H1 (cell line): ENCODE measurements around the gene KIAA0513. TPM values are rescaled to one million over a fixed set of nuclear protein-coding genes. Genes with fewer than 3 reads are reported as not detected.

ENCODE experiments used
- CTCF ChIA-PET: fragments of 300-600 bp; sonication (Branson Sonifier 250); formaldehyde crosslinking; loops from one replicate; lab custom pipeline; 2021; ENCODE audit not compliant: partially characterized antibody; lab: Charles Lee
- POLR2A ChIA-PET: fragments of 300-600 bp; sonication (Branson Sonifier 250); formaldehyde crosslinking; loops from one replicate; lab custom pipeline; 2021; ENCODE audit warnings: inconsistent platforms; ENCODE audit not compliant: partially characterized antibody; lab: Charles Lee
- DNase-seq, 2 experiments: peaks; one replicate each; pipeline versions ENCODE4 v3.0.0 to v3.0.0-alpha.2; 2010 to 2022; ENCODE audit warnings: low spot score in 2 of 2, low read depth in 1 of 2, mixed read lengths in 1 of 2
- FAIRE-seq: peaks from 2 replicates; lab custom pipeline; 2011; peaks lifted over from hg19 to GRCh38; lab: Jason Lieb, UNC
- H2AFZ ChIP-seq: 2 replicates; pipeline ENCODE4 v1.8.1; 2012; ENCODE audit warnings: low read length, inconsistent platforms
- H2AK5ac ChIP-seq: 2 replicates; pipeline ENCODE4 v1.6.1; 2013; ENCODE audit warnings: low read depth, low read length
- H2BK120ac ChIP-seq: replicated peaks from 2 replicates; pipeline ENCODE3; 2013; ENCODE audit warnings: low read depth, low read length, inconsistent platforms
- H2BK12ac ChIP-seq: 2 replicates; pipeline ENCODE4 v1.6.1; 2013; ENCODE audit warnings: low read depth, low read length
- H2BK15ac ChIP-seq: 2 replicates; pipeline ENCODE4 v1.6.1; 2013; ENCODE audit warnings: low read length
- H2BK20ac ChIP-seq: 2 replicates; pipeline ENCODE4 v1.6.1; 2013; ENCODE audit warnings: low read length
- H2BK5ac ChIP-seq: 2 replicates; pipeline ENCODE4 v1.6.1; 2013; ENCODE audit warnings: low read depth, low read length
- H3K14ac ChIP-seq: 2 replicates; pipeline ENCODE4 v1.6.1; 2013; ENCODE audit warnings: inconsistent platforms; ENCODE audit not compliant: insufficient read length
- H3K18ac ChIP-seq: 2 replicates; pipeline ENCODE4 v1.6.1; 2013; ENCODE audit warnings: low read length; ENCODE audit errors: extremely low read depth
- H3K23ac ChIP-seq: 2 replicates; pipeline ENCODE4 v1.6.1; 2013; ENCODE audit warnings: inconsistent platforms; ENCODE audit not compliant: insufficient read length
- H3K23me2 ChIP-seq: 2 replicates; pipeline ENCODE4 v1.6.1; 2013; ENCODE audit warnings: low read depth, low read length
- H3K27ac ChIP-seq: 2 replicates; pipeline ENCODE4 v1.6.1; 2011; ENCODE audit warnings: low read depth, low read length, inconsistent platforms
- H3K27me3 ChIP-seq, 4 experiments: replicated peaks in 1 of 4; 1 replicate in 1 of 4; 2 replicates in 3 of 4; pipeline versions ENCODE4 v1.6.1 to v1.8.1; 2011 to 2013; ENCODE audit warnings: low read length in 3 of 4, mild to moderate bottlenecking in 3 of 4, inconsistent platforms in 2 of 4, mixed read lengths in 2 of 4, moderate library complexity in 1 of 4; ENCODE audit not compliant: control insufficient read depth in 3 of 4, insufficient read depth in 3 of 4; ENCODE audit errors: extremely low read depth in 1 of 4
- H3K36me3 ChIP-seq, 4 experiments: 2 replicates each; pipeline versions ENCODE4 v1.6.1 to v1.8.1; 2011 to 2013; ENCODE audit warnings: mild to moderate bottlenecking in 4 of 4, low read length in 3 of 4, moderate library complexity in 2 of 4, control low read depth in 1 of 4, inconsistent platforms in 1 of 4; ENCODE audit not compliant: insufficient read depth in 4 of 4, control insufficient read depth in 2 of 4
- H3K4ac ChIP-seq: replicated peaks from 2 replicates; pipeline ENCODE3; 2013; ENCODE audit warnings: low read length, low read depth, mixed read lengths, inconsistent platforms; ENCODE audit not compliant: insufficient read length
- H3K4me1 ChIP-seq, 4 experiments: replicated peaks in 1 of 4; 1 replicate in 1 of 4; 2 replicates in 3 of 4; pipeline versions ENCODE4 v1.6.1 to v1.8.1; 2011 to 2013; ENCODE audit warnings: low read length in 3 of 4, inconsistent platforms in 2 of 4, mixed read lengths in 1 of 4; ENCODE audit not compliant: insufficient read depth in 4 of 4, control insufficient read depth in 3 of 4
- H3K4me2 ChIP-seq, 2 experiments: 2 replicates each; pipeline versions ENCODE4 v1.6.1 to v1.8.1; 2011 to 2013; ENCODE audit warnings: low read depth in 2 of 2, low read length in 2 of 2, control low read depth in 1 of 2, inconsistent platforms in 1 of 2, mild to moderate bottlenecking in 1 of 2; ENCODE audit not compliant: insufficient read depth in 1 of 2
- H3K4me3 ChIP-seq, 4 experiments: fragments of 200-600, 300-600 bp in 1 of 4; sonication (generic), shearing (Covaris generic), sonication (Bioruptor Twin) in 1 of 4; 2 replicates each; pipeline versions ENCODE4 v1.5.1 to v1.8.1; 2011 to 2016; ENCODE audit warnings: low read length in 4 of 4, low read depth in 3 of 4, control low read depth in 2 of 4, inconsistent platforms in 2 of 4, mild to moderate bottlenecking in 2 of 4, mixed read lengths in 1 of 4, moderate library complexity in 1 of 4; ENCODE audit not compliant: insufficient read depth in 2 of 4; ENCODE audit errors: extremely low read depth in 1 of 4
- H3K56ac ChIP-seq: replicated peaks from 2 replicates; pipeline ENCODE3; 2013; ENCODE audit warnings: low read depth, mild to moderate bottlenecking, mixed read lengths, low read length, inconsistent platforms; ENCODE audit not compliant: insufficient read length
- H3K79me1 ChIP-seq: 2 replicates; pipeline ENCODE4 v1.6.1; 2013; ENCODE audit warnings: low read depth, low read length, control low read depth
- H3K79me2 ChIP-seq, 2 experiments: 2 replicates each; pipeline versions ENCODE4 v1.6.1 to v1.8.1; 2012 to 2013; ENCODE audit warnings: low read length in 2 of 2, mild to moderate bottlenecking in 2 of 2, inconsistent platforms in 1 of 2; ENCODE audit not compliant: insufficient read depth in 2 of 2, control insufficient read depth in 1 of 2
- H3K9ac ChIP-seq, 4 experiments: replicated peaks in 1 of 4; 1 replicate in 1 of 4; 2 replicates in 3 of 4; pipeline versions ENCODE4 v1.6.1 to v1.8.1; 2011 to 2013; ENCODE audit warnings: low read depth in 3 of 4, low read length in 3 of 4, control low read depth in 2 of 4, mild to moderate bottlenecking in 2 of 4, moderate library complexity in 2 of 4, inconsistent platforms in 1 of 4; ENCODE audit errors: extremely low read depth in 1 of 4
- H3K9me3 ChIP-seq, 2 experiments: 2 replicates each; pipeline versions ENCODE4 v1.6.1 to v1.8.1; 2012 to 2013; ENCODE audit warnings: mild to moderate bottlenecking in 2 of 2, moderate library complexity in 2 of 2, control low read depth in 1 of 2, inconsistent platforms in 1 of 2, low read depth in 1 of 2, low read length in 1 of 2, mixed read lengths in 1 of 2; ENCODE audit not compliant: insufficient read depth in 2 of 2
- H4K20me1 ChIP-seq, 2 experiments: replicated peaks in 1 of 2; 2 replicates each; pipeline versions ENCODE3 to v1.8.1; 2011 to 2013; ENCODE audit warnings: inconsistent platforms in 2 of 2, low read length in 2 of 2, mild to moderate bottlenecking in 1 of 2; ENCODE audit not compliant: insufficient read depth in 2 of 2, control insufficient read depth in 1 of 2
- H4K5ac ChIP-seq: 2 replicates; pipeline ENCODE4 v1.6.1; 2013; ENCODE audit warnings: low read length, low read depth, mixed read lengths, inconsistent platforms; ENCODE audit not compliant: insufficient read length
- H4K8ac ChIP-seq: 2 replicates; pipeline ENCODE4 v1.8.0; 2013; ENCODE audit warnings: mild to moderate bottlenecking, moderate library complexity, low read length, inconsistent platforms; ENCODE audit not compliant: insufficient read depth; ENCODE audit errors: extremely low read depth
- H4K91ac ChIP-seq: replicated peaks from 2 replicates; pipeline ENCODE3; 2013; ENCODE audit warnings: low read length, mixed read lengths, inconsistent platforms; ENCODE audit not compliant: insufficient read length
- CEBPB ChIP-seq: IDR thresholded peaks from 2 replicates; pipeline ENCODE4 v1.6.1; 2012; ENCODE audit warnings: low read depth, low read length
- EZH2 ChIP-seq: fragments of 200-600 bp; sonication (generic); IDR thresholded peaks from 2 replicates; pipeline ENCODE4 v1.7.1; 2012; ENCODE audit warnings: low read depth, mild to moderate bottlenecking, moderate library complexity, low read length, inconsistent platforms; ENCODE audit not compliant: severe bottlenecking
- HDAC2 ChIP-seq, 2 experiments: fragments of 300-600 bp in 1 of 2; sonication (generic) in 1 of 2; IDR thresholded peaks; 2 replicates each; pipeline ENCODE4 v1.6.1; 2011 to 2012; ENCODE audit warnings: low read depth in 2 of 2, low read length in 2 of 2, mild to moderate bottlenecking in 2 of 2, moderate library complexity in 2 of 2, borderline replicate concordance in 1 of 2, inconsistent platforms in 1 of 2
- HDAC6 ChIP-seq: IDR thresholded peaks from one replicate; pipeline ENCODE4 v1.7.1; 2012; ENCODE audit warnings: low read depth, mild to moderate bottlenecking, inconsistent platforms, low read length, moderate library complexity
- JUND ChIP-seq: IDR thresholded peaks from 2 replicates; pipeline ENCODE4 v1.6.1; 2011; ENCODE audit warnings: mild to moderate bottlenecking, improper control_type of control experiment, low read length
- MAX ChIP-seq: IDR thresholded peaks from 2 replicates; pipeline ENCODE4 v1.6.1; 2012; ENCODE audit warnings: inconsistent platforms
- WGBS, 2 experiments: shearing (Covaris generic) in 1 of 2; methylation state at CpG; one replicate each; pipeline versions ENCODE4 v1.1.6 to v1.1.7; 2013 to 2015; ENCODE audit warnings: low lambda C conversion rate in 2 of 2, mixed read lengths in 2 of 2, inconsistent platforms in 1 of 2, low coverage in 1 of 2, missing lambda C conversion rate in 1 of 2; ENCODE audit not compliant: insufficient replicate concordance in 2 of 2, insufficient coverage in 1 of 2, insufficient read length in 1 of 2; ENCODE audit errors: extremely low coverage in 1 of 2, missing lambda C conversion rate in 1 of 2; 5-methylcytosine and 5-hydroxymethylcytosine counted together
- polyA plus RNA-seq, 7 experiments: library from polyadenylated mRNA; depleted of rRNA in 3 of 7; stranded (reverse) in 5 of 7; unstranded in 2 of 7; fragments of >200 nt in 5 of 7; fragments of 200-250 nt in 2 of 7; gene quantifications; 1 replicate in 5 of 7; 2 replicates in 1 of 7; 4 replicates in 1 of 7; pipeline versions ENCODE4 v1.2.1 to v1.2.3, GENCODE V29; 2011 to 2013; ENCODE audit warnings: missing spikeins in 2 of 7, mixed read lengths in 2 of 7
- total RNA-seq: library from RNA; stranded (reverse); fragmentation: NEBNext Ultra II Directional; extraction: Animal tissue kit (Norgen Biotek cat#: 25700); gene quantifications from 2 replicates; pipeline ENCODE4 v1.2.1, GENCODE V29; 2021

Gene KIAA0513
- total and polyA plus RNA-seq, 2 of the 8 experiments (the other 6 are each of a cell fraction or from before 2014, with no cell fraction given), result 2.1 to 6.1 TPM

DNA sequence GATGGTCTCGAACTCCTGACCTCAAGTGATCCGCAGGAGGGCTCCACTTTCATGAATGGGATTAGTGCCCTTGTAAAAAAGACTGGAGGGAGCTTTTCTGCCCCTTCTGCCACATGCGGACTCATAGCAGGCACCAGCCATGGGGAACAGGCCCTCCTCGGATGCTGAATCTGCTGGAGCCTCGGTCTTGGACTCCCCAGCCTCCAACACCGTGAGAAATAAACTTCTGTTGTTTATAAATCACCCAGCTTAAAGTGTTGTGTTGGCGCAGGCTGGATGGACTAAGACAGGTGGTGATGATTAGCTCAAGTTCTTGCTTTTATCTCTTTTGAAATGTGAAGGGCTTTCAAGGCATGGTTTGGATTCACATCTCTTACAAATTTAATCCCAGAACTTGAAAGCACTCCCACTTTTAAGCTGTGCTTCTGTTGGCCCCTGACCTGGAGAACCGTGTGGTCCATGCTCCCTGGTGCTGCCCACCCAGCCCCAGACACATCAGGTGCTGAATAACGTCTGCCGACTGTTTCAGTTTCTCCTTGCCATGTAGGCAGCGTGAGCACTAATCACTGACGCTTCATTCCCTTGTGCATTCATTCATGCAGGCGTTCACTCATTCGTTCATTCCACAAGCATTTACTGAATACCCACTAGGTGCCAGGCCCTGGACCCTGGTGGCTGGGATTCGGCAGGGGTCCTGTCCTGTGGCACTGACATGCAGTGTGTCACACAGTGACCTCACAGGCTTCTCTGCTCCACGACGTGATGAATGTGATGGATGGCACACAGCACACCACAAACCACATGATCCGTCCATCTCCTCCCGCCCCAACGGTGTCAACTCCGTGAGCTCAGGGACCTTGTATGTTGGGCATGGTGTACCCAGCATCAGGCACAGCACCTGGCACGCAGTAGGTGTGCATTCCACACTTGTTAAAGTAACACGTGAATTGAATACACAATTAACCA lies 75.8 kb downstream of the KIAA0513 start:
- no peak overlapping the region for H3K23ac ChIP-seq
- no peaks in the 10 kb centered on the region; a peak in 1 of 8 replicates for H3K36me3 ChIP-seq
- 0 out of 2 replicates have a peak overlapping the region, but pooled peaks have one; percentile 74 for H2BK15ac ChIP-seq
- ChIA-PET POLR2A (interaction anchor here (0.8 kb wide), 1 partner anchor 11 kb away, joined by 3 read pairs; no protein-coding TSS in a partner anchor), CTCF (interaction anchor here (0.9 to 1.9 kb wide), 11 partner anchors 9 to 375 kb away, joined by 3 to 7 read pairs (median 3); no protein-coding TSS in a partner anchor)
- no peaks in the 10 kb centered on the region for H3K79me2 ChIP-seq
- H2BK120ac ChIP-seq, result no peak overlapping the region
- no peaks in the 10 kb centered on the region for H4K20me1 ChIP-seq
- no peaks in the 10 kb centered on the region for H3K23me2 ChIP-seq
- H3K4ac ChIP-seq, result no peak overlapping the region
- peak overlapping the region; percentile 77 for H4K91ac ChIP-seq
- H4K5ac ChIP-seq, result no peak overlapping the region
- H3K9ac ChIP-seq, result no peak overlapping the region
- no peaks in the 10 kb centered on the region for H3K4me1 ChIP-seq
- H4K8ac ChIP-seq, result no peak overlapping the region
- TF ChIP-seq MAX (no peak), HDAC2 (IDR thresholded peaks at IDR 0.05; ENCODE audit: borderline replicate concordance in 1 of 2, low read depth in 2 of 2, low read length in 2 of 2) (no peak), CEBPB (no peak), JUND (no peak), HDAC6 (no peak), EZH2 (no peak)
- TF ChIP-seq, all 59 proteins: peak for 0
- no peak overlapping the region for H3K56ac ChIP-seq
- H3K4me2 ChIP-seq, result no peak overlapping the region
- H2AFZ ChIP-seq, result no peak overlapping the region
- no peak overlapping the region; the same call in 1 of the 2 replicates for H2BK5ac ChIP-seq
- 90% methylated on average over 22 of the region's 23 CpGs; no CpG with 5 or more reads in 1 of the 2 experiments for WGBS, 2 experiments
- peak overlapping the region; percentile 69 for H3K14ac ChIP-seq
- no peak overlapping the region for H3K4me3 ChIP-seq
- no peaks in the 10 kb centered on the region for H3K79me1 ChIP-seq
- no peak overlapping the region for H2BK20ac ChIP-seq
- no peak overlapping the region; the same call in 1 of the 2 replicates for H3K18ac ChIP-seq
- H2BK12ac ChIP-seq, result 0 out of 2 replicates have a peak overlapping the region, but pooled peaks have one; percentile 63
- no peak for DNase-seq
- H3K27me3 ChIP-seq, result no peaks in the 10 kb centered on the region
- 0 out of 2 replicates have a peak overlapping the region, but pooled peaks have one; percentile 10 for H2AK5ac ChIP-seq
- no peak for FAIRE-seq
- no peaks in the 10 kb centered on the region for H3K9me3 ChIP-seq
- H3K27ac ChIP-seq, result no peak overlapping the region
